Psoas muscle (tissue), 8 donors: ENCODE data around the gene LPGAT1. TPM values are rescaled to one million over a fixed set of nuclear protein-coding genes. Genes with fewer than 3 reads are reported as not detected.

ENCODE experiments used
- ATAC-seq, 4 donors: fragments of 200-7000 bp; cut with Tn5 transposase; one replicate each; pipeline ENCODE4 v1.9.1; 2020; ENCODE audit warnings: moderate library complexity in 3 of 4, mild to moderate bottlenecking in 2 of 4
- DNase-seq, 2 donors: peaks; one replicate each; pipeline ENCODE4 v3.0.0-alpha.2; 2020
- H3K27ac ChIP-seq: fragments of 200-600 bp; one replicate; pipeline ENCODE4 v1.8.0; 2022
- H3K27me3 ChIP-seq, 3 donors: fragments of 200-600 bp in 1 of 3; one replicate each; pipeline versions ENCODE4 v1.6.1 to v1.8.0; 2013 to 2022; ENCODE audit warnings: low read length in 2 of 3, mild to moderate bottlenecking in 2 of 3, moderate library complexity in 1 of 3; ENCODE audit not compliant: insufficient read depth in 3 of 3
- H3K36me3 ChIP-seq, 2 donors: fragments of 200-600 bp in 1 of 2; one replicate each; pipeline versions ENCODE4 v1.6.1 to v1.8.0; 2013 to 2022; ENCODE audit warnings: low read depth in 1 of 2, mild to moderate bottlenecking in 1 of 2, moderate library complexity in 1 of 2; ENCODE audit not compliant: insufficient read depth in 1 of 2
- H3K4me1 ChIP-seq: fragments of 200-600 bp; one replicate; pipeline ENCODE4 v1.8.0; 2022
- H3K4me3 ChIP-seq: fragments of 200-600 bp; one replicate; pipeline ENCODE4 v1.8.0; 2022; ENCODE audit warnings: mild to moderate bottlenecking
- H3K9me3 ChIP-seq: fragments of 200-600 bp; one replicate; pipeline ENCODE4 v1.8.0; 2022
- CTCF ChIP-seq: fragments of 200-600 bp; IDR thresholded peaks from one replicate; pipeline ENCODE4 v1.8.0; 2022; ENCODE audit warnings: antibody characterized with exemption
- WGBS, 3 donors: extraction: QIAGEN DNeasy Blood & Tissue Kit; methylation state at CpG; one replicate each; pipeline versions ENCODE4 v1.1.6 to v1.1.7; 2013; 5-methylcytosine and 5-hydroxymethylcytosine counted together
- intact Hi-C, 2 donors: fragments of 100-400 bp; cut with DNase I; formaldehyde crosslinking; loops; one replicate each; pipeline versions ENCODE4 v1.11.0 to v1.14.2; 2022
- long read RNA-seq, 2 donors: library from polyadenylated mRNA; unstranded; transcript quantifications; one replicate each; pipeline ENCODE4 v2.0.0, GENCODE V29; 2021
- polyA plus RNA-seq, 3 donors: library from polyadenylated mRNA; stranded (reverse); fragments of 200-250 nt; gene quantifications; one replicate each; pipeline ENCODE4 v1.2.3, GENCODE V29; 2013
- total RNA-seq, 4 donors: library from RNA; stranded (reverse); fragmentation: NEBNext Ultra II Directional in 2 of 4; extraction: Animal tissue kit (Norgen Biotek cat#: 25700) in 2 of 4; gene quantifications; one replicate each; pipeline versions ENCODE4 v1.2.1 to v1.2.4, GENCODE V29; 2021 to 2023
- donor health status: healthy with polysubstance abuse.
- donor health status: DM: no; HTN: no; CAD: no; lungs with moderate emphysema.
- donor health status: Bipolar disorder and iron deficiency.
- donor health status: healthy.
- donor health status: DM: yes; HTN: yes; CAD: no.
- donor health status: DM: no; HTN: no; CAD: no.
- donor health status: DM: no; HTN: no; CAD: no.
- donor health status: DM: yes; HTN: yes; CAD: no.

Gene LPGAT1
- total RNA-seq (10 to 100 TPM; 19.3 to 26.2 (median 21.7) TPM), polyA plus RNA-seq (10 to 100 TPM in 1 of 3 donors, 1 to 10 TPM in 2; 6.2 to 12.3 (median 6.8) TPM)
- long read RNA-seq, donor 1, full-length matches to known transcripts = 2 of 18 reads
- long read RNA-seq, donor 1, partial matches to known transcripts = 1 of 18 reads
- long read RNA-seq, donor 1, other reads (novel, unspliced or antisense) = 15 of 18 reads
- long read RNA-seq, donor 2, partial matches to known transcripts = 12 of 18 reads
- long read RNA-seq, donor 2, other reads (novel, unspliced or antisense) = 6 of 18 reads

DNA sequence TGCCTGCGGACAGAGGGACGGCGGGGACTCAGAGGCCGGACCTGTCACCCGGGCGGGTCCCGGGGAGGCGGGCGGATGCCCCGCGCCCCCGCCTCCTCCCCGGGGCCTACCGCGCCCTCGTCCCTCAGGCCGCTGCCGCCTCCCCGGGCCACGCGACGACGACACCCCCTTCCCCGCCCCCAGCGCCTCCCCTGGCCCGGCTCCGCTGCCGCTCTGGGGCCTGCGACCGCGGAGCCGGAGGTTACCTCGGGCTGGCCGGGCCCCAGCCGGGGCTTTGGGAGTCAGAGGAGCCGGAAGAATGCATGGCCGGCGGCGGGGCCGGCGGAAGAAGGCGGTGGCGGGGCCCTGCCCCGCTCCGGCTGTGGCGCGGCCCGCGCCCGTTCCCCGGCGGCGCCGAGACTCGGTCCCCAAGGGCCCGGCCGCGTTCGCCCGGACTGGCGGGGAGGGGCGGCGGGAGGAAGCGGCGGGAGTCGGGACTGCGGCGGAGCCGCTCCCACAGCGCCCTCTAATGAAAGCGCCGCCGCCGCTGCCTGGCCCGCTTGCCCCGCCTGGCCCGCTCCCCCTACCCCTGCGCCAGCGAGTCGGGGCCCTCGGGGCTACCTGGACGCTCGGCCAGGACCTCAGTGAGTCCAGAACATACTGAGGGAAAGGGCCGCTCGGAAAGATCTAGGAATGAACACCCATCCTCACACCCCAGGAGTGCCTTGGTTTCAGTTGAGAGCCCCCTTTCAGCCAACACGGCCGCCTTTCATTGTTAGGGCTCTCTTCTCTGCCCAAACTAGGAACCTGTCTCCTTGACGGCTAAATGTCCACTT lies at the start of gene LPGAT1:
Gene LPGAT1 (minus strand): TSS at position 436 of the 815 bp plus-strand sequence. CDS start 1,467 bp downstream, outside the sequence.
- peak; percentile 81 to 89 for DNase-seq
- Histone ChIP-seq H3K36me3 (peaks cover 3 to 15% of the 10 kb centered on the region in 2 donors), H3K4me1 (peaks cover 15% of the 10 kb centered on the region), H3K9me3 (no peaks in the 10 kb centered on the region), H3K27ac (peak within 1 kb of the TSS; percentile 86), H3K27me3 (no peaks in the 10 kb centered on the region), H3K4me3 (peak within 1 kb of the TSS; percentile 79)
- TF ChIP-seq CTCF = peak; percentile 67
- 1% methylated on average over 26 to 88 of the region's 88 CpGs for WGBS, 3 donors
- ATAC-seq = peak; percentile 96 to 97 (median 96)
- intact Hi-C loops = loop anchor here (2.0 to 10.0 kb wide), 4 partner anchors 133 to 184 kb away; no protein-coding TSS in a partner anchor

GRCh38 chr1:211879475-211879874 lies 48.9 kb upstream of the LPGAT1 start:
- no peak for ATAC-seq
- Histone ChIP-seq H3K27me3 (peaks cover 0 to 3% (median 0%) of the 10 kb centered on the region in 3 donors), H3K36me3 (no peaks in the 10 kb centered on the region), H3K4me1 (no peaks in the 10 kb centered on the region), H3K4me3 (no peak overlapping the region), H3K27ac (no peak overlapping the region), H3K9me3 (peaks cover 10% of the 10 kb centered on the region)
- WGBS, 3 donors = 94 to 98% (median 96%) methylated on average over 2 of the region's 2 CpGs
- no peak for DNase-seq
- no peak for TF ChIP-seq CTCF
- intact Hi-C loops = no loop called here

GRCh38 chr1:211876851-211877590 lies 46.5 kb upstream of the LPGAT1 start:
- H3K36me3 ChIP-seq = no peaks in the 10 kb centered on the region
- 29 to 41% (median 36%) methylated on average over 7 of the region's 7 CpGs for WGBS, 3 donors
- no peak for TF ChIP-seq CTCF
- intact Hi-C loops = no loop called here
- H3K9me3 ChIP-seq = peaks cover 10% of the 10 kb centered on the region
- no peak for DNase-seq
- H3K4me1 ChIP-seq = no peaks in the 10 kb centered on the region
- H3K27me3 ChIP-seq = no peaks in the 10 kb centered on the region
- ATAC-seq = no peak
- no peak overlapping the region for H3K4me3 ChIP-seq
- H3K27ac ChIP-seq = no peak overlapping the region

GRCh38 chr1:211875541-211875940 lies 45.0 kb upstream of the LPGAT1 start:
- Histone ChIP-seq H3K36me3 (no peaks in the 10 kb centered on the region), H3K4me1 (no peaks in the 10 kb centered on the region), H3K9me3 (no peaks in the 10 kb centered on the region), H3K27me3 (no peaks in the 10 kb centered on the region), H3K27ac (no peak overlapping the region), H3K4me3 (no peak overlapping the region)
- TF ChIP-seq CTCF = no peak
- ATAC-seq (no peak), DNase-seq (no peak)
- intact Hi-C loops = no loop called here
